Fibroblast of skin of left quadriceps (primary cell): Measurements from ENCODE around the gene SMAD7.

Experiments
- DNase-seq, 2 experiments: peaks; one replicate each; pipeline ENCODE4 v3.0.0-alpha.2; 2013; ENCODE audit warnings: low read depth in 2 of 2

Gene SMAD7

GRCh38 chr18:48959921-48960920 is 9.5 kb upstream of the SMAD7 start:
- peak in 1 of 2 experiments; percentile 43 for DNase-seq

GRCh38 chr18:48959551-48959920 is 8.8 kb upstream of the SMAD7 start:
- no peak for DNase-seq

- DNase-seq, result no peak
Measured at GRCh38 chr18:48958951-48959350, 8.2 kb upstream of the SMAD7 start.

- no peak for DNase-seq
Measured at GRCh38 chr18:48957616-48958015, 6.9 kb upstream of the SMAD7 start.

- DNase-seq, result no peak
Measured at GRCh38 chr18:48957136-48957535, 6.4 kb upstream of the SMAD7 start.

GRCh38 chr18:48956356-48956755 is 5.6 kb upstream of the SMAD7 start:
- peak; percentile 85 to 87 for DNase-seq

- DNase-seq, result no peak
Measured at GRCh38 chr18:48955830-48956261, 5.1 kb upstream of the SMAD7 start.

- DNase-seq, result no peak
Measured at GRCh38 chr18:48954886-48955819, 4.4 kb upstream of the SMAD7 start.

GRCh38 chr18:48953104-48953706 is 2.4 kb upstream of the SMAD7 start:
- no peak for DNase-seq

GRCh38 chr18:48952287-48953103 is 1.7 kb upstream of the SMAD7 start:
- DNase-seq, result peak; percentile 65 to 69

- peak; percentile 85 for DNase-seq
Measured at GRCh38 chr18:48951448-48952286, 902 bp upstream of the SMAD7 start.

GRCh38 chr18:48949606-48950535 is 894 bp downstream of the SMAD7 start:
- no peak for DNase-seq

GRCh38 chr18:48949050-48949605 is 1.6 kb downstream of the SMAD7 start:
- DNase-seq, result no peak

GRCh38 chr18:48948112-48949049 is 2.4 kb downstream of the SMAD7 start:
- DNase-seq, result no peak

- no peak for DNase-seq
Measured at GRCh38 chr18:48947560-48947959, 3.2 kb downstream of the SMAD7 start.

GRCh38 chr18:48947092-48947491 is 3.7 kb downstream of the SMAD7 start:
- DNase-seq, result no peak

GRCh38 chr18:48946329-48946835 is 4.4 kb downstream of the SMAD7 start:
- DNase-seq, result peak; percentile 69 to 71

GRCh38 chr18:48945953-48946217 is 4.9 kb downstream of the SMAD7 start:
- DNase-seq, result no peak
